HG03378 (cell line): ENCODE data around the gene SLC22A31.
"Not testable (repeated sequence)": the region's sequence is repeated elsewhere in the genome, so short reads cannot be mapped to it uniquely, and the experiment has no call there.

Source experiments
- ATAC-seq: cut with Tn5 transposase; IDR thresholded peaks from one replicate; pipeline ENCODE4 v1.9.1; 2021; ENCODE audit warnings: mild to moderate bottlenecking, moderate library complexity; ENCODE audit not compliant: unreplicated experiment

SLC22A31 gene

DNA sequence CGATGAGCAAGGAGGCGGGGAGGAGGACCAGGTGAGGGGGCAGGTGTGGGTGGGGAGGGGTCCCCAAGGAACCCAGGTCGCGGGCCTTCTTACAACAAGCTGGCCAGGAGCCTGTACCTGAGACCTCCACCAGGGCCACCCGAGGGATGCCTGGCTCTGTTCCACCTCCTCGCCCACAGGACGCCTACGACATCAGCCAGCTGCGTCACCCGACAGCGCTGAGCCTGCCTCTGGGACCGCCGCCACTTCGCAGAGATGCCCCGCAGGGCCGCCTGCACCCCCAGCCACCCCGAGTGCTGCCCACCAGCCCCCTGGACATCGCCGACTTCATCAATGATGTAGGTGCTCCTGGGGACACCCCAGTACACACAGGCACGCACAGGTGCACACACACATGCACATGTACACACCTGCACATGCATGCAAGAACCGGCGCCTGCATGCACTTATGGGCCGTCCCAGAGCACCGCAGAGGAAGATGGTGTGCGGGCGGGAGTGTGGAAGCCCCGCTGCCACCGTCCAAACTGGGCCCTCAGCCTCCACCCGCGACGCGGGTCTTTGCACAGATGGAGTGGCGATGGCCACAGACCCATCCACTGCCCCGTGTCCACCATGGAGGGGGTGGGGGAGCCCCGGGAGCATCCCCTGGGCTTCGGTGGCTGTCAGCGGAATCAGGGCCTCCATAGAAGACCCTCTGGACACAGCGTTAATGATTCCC lies 6.6 kb downstream of the SLC22A31 start:
- no peak for ATAC-seq

DNA sequence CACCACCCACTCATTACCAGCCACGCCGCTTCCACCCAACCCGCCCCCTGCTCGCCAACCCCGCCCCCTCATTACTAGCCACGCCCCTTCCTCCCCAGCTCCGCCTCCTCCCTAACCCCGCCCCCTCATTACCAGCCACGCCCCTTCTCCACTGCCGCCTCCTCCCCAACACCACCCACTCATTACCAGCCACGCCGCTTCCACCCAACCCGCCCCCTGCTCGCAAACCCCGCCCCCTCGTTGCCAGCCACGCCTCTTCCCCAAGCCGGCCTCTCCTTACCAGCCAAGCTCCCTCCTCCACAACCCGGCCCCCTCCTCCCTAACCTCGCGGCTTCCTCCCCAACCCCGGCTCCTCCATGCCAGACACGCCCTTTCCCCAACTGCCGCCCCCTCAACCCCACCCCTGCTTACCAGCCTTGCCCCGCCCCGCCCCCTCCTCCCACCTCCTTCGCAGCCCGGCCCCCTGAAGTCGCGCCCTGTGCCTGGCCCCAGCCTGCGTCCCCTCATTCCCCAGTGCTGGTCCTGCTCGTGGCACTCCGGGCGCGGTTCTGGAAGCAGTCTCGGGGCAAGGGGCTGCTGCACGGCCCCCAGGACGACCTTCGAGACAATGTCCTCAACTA lies 7.3 kb downstream of the SLC22A31 start:
- no peak for ATAC-seq

DNA sequence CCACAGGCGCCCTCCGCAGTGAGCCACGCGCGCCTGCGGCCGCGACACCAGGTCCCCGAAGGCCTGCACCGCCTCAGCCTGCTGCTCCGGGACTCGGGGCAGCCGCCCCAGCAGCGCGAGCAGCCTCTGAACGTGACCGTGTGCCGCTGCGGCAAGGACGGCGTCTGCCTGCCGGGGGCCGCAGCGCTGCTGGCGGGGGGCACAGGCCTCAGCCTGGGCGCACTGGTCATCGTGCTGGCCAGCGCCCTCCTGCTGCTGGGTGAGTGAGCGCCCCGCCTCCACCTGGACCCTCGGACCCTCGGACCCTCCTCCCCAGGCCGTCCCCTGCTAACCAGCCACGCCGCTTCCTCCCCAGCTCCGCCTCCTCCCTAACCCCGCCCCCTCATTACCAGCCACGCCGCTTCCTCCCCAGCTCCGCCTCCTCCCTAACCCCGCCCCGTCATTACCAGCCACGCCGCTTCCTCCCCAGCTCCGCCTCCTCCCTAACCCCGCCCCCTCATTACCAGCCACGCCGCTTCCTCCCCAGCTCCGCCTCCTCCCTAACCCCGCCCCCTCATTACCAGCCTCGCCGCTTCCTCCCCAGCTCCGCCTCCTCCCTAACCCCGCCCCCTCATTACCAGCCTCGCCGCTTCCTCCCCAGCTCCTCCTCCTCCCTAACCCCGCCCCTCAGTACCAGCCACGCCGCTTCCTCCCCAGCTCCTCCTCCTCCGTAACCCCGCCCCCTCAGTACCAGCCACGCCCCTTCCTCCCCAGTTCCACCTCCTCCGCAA lies 8.0 kb downstream of the SLC22A31 start:
- ATAC-seq = not testable (repeated sequence)

DNA sequence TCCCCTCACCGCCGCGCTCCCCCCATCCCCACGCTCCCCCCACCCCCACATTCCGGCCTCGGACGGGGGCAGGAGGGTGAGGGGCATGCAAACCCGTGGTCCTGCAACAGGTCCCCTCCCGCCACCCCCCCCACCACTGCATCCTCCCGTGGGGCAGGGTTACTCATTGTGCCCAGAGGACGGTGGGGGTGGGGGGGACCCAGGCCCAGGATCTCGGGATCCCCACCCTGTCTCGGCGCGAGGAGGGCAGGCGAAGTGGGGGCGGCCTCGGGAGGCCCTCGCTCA lies 8.5 kb downstream of the SLC22A31 start:
- no peak for ATAC-seq

DNA sequence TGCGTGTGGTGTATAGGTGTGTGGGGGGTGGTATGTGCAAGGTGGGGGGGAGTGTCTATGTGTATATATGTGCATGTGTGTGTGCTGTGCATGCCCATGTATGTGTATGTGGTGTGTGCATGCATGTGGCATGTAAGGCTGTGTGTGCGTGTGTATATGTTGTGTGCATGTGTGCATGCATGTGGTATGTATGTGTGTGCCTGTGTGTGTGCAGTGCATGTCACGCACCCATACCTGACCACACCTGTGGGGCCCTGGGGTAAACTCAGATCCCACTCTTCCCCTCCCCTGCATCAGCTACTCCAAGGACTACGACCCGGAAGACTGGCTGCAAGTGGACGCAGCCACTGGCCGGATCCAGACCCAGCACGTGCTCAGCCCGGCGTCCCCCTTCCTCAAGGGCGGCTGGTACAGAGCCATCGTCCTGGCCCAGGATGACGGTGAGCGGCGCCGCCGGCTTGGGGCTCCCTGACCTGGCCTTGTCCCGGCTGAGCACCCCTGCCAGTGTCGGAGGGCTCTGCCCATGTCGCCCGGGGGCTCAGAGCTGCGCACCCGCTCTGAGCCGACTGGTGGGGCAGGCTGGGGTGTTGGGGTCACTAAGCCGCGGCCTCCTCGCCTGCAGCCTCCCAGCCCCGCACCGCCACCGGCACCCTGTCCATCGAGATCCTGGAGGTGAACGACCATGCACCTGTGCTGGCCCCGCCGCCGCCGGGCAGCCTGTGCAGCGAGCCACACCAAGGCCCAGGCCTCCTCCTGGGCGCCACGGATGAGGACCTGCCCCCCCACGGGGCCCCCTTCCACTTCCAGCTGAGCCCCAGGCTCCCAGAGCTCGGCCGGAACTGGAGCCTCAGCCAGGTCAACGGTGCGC lies 9.1 kb downstream of the SLC22A31 start:
- ATAC-seq = no peak

DNA sequence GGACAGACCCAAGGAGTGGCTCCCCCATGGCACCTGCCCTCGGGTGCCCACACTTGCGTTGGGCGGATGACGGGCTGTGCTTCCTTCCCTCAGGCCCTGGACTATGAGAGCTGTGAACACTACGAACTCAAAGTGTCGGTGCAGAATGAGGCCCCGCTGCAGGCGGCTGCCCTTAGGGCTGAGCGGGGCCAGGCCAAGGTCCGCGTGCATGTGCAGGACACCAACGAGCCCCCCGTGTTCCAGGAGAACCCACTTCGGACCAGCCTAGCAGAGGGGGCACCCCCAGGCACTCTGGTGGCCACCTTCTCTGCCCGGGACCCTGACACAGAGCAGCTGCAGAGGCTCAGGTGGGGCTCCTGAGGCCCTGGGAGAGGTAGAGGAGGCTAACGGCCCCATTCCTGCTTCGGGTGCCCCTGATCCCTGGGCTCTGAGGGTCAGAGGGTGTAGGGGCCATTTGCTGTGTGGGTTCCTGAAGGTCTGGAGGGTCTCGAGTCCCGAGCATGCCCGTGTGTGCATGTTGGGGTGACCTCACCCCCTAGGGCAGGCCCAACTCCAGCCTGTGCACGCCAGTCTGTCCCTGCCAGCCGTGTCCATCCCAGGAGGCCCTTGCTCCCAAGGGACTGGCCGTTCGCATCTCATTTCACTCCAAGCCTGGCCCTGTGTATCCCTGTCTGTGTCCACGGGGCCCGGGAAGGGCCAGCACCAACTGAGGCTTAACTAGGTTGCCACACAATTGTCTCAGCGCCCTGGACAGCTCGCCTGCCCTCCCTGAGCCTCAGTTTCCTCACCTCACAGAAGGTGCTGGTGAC lies 10.0 kb downstream of the SLC22A31 start:
- no peak for ATAC-seq

GRCh38 chr16:89189358-89190025 lies 10.8 kb downstream of the SLC22A31 start:
- no peak for ATAC-seq

GRCh38 chr16:89188471-89189357 lies 11.6 kb downstream of the SLC22A31 start:
- not testable (repeated sequence) for ATAC-seq

GRCh38 chr16:89187770-89188392 lies 12.5 kb downstream of the SLC22A31 start:
- no peak for ATAC-seq

DNA sequence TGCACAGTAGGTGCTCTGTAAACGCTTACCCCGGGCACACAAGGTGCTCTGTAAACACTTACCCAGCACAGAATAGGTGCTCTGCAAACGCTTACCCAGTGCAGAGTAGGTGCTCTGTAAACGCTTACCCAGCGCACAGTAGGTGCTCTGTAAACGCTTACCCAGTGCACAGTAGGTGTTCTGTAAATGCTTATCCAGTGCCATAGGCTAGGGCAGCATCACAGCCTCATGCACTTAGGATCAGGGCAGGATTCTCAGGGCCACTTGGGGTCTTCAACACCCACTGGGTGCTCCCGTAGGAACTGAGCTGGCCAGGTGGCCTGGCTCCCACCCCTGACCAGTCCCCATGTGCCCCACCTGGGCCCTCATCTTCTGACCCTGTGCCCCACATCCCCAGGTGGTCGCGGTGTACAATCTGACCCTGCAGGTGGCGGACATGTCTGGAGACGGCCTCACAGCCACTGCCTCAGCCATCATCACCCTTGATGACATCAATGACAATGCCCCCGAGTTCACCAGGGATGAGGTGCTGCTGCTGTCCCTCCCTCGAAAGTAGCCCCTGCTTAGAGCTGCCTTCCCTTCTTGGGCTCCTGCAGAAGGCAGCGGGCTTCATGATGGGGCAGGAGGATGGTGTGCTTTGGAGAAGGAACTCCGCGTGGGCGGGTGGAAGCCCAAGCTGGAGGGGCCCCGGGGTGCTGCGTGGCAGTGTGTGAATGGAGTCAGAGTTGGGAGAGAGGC lies 13.1 kb downstream of the SLC22A31 start:
- no peak for ATAC-seq

- ATAC-seq = not testable (repeated sequence)
Observed at GRCh38 chr16:89186593-89187031, 13.7 kb downstream of the SLC22A31 start.

DNA sequence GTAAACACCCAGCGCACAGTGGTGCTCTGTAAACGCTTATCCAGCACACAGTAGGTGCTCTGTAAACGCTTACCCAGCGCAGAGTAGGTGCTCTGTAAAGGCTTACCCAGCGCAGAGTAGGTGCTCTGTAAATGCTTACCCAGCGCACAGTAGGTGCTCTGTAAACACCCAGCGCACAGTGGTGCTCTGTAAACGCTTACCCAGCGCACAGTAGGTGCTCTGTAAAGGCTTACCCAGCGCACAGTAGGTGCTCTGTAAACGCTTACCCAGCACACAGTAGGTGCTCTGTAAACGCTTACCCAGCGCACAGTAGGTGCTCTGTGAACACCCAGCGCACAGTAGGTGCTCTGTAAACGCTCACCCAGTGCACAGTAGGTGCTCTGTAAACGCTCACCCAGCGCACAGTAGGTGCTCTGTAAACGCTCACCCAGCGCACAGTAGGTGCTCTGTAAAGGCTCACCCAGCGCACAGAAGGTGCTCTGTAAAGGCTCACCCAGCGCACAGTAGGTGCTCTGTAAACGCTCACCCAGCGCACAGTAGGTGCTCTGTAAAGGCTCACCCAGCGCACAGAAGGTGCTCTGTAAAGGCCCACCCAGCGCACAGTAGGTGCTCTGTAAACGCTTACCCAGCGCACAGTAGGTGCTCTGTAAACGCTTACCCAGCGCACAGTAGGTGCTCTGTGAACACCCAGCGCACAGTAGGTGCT lies 14.3 kb downstream of the SLC22A31 start:
- not testable (repeated sequence) for ATAC-seq

DNA sequence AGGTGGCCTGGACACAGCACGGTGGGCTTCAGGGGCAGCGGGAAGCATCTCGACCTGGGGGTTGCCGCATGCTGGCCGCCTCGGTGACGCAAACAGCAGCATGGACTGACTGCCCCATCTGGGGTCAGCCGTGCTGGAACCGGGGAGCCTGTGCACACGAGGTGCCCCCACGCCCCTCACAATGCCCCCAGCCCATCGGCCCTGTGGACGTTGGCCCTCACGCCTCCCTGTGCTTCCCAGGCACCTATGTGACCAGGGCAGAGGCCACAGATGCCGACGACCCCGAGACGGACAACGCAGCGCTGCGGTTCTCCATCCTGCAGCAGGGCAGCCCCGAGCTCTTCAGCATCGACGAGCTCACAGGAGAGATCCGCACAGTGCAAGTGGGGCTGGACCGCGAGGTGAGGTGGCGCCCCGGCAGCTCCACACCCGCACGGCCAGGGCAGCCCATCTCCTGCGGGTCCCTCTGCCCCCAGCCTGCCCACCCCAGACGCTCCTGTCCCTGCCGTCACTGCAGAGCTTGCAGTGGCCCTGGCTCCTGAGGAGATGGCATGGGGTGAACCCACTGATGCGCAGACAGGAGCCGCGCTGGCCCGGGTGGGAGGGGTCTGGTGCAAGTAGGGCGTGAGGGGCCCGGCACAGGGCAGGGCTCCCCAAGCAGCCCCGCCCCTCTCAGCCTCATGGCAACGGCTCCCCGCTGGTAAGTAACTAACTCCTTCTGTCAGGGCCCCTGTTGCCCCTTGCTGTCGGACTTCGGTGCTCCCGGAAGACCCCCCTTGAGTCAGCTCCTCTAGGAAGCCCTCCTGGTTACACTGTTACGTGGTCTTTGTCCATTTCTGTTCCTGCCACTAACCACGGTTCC lies 15.2 kb downstream of the SLC22A31 start:
- ATAC-seq = no peak

- ATAC-seq = no peak
Observed at GRCh38 chr16:89184677-89184932, 15.7 kb downstream of the SLC22A31 start.

- no peak for ATAC-seq
Observed at GRCh38 chr16:89183975-89184676, 16.2 kb downstream of the SLC22A31 start.

GRCh38 chr16:89183463-89183862 lies 16.9 kb downstream of the SLC22A31 start:
- no peak for ATAC-seq
